Measurements from ENCODE around the gene SLC9B2. TPM values are rescaled to one million over a fixed set of nuclear protein-coding genes. Genes with fewer than 3 reads are reported as not detected.

SLC9B2 gene
- total and polyA plus RNA-seq, 4 experiments from 2014 or later = 15.9 to 19.7 (median 16.7) TPM

DNA sequence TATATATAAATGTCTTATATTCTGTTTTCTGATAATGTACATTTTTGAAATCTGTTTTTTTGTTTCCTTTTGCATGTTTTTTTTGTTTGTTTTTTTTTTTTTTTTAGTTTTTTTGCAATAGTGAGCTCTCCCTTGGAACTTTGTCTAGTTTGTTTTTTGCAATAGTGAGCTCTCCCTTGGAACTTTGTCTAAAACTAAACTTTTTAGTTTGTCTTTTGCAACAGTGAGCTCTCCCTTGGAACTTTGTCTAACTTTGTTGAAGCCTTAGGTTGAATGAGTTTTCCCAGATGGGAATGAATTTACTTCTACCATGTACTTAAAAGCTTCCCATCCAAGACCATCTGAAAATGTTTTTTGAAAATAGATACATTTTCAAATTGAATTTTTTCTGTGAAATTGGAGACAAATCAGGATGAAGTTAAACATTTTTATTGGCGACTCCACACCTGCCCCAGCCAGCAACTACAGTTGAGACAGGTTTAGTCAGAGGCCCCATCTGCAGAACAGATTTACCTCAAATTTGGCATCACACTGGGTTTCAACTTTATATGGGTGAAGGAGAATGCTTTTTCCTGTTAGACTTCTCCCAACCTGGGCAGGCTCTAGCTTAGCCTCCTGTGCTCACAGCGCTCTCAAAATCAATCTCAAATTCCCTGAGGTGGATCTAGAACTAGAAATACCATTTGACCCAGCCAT is 16.0 kb downstream of the SLC9B2 start:
- intact Hi-C loops (cut with micrococcal nuclease) = no loop called here
- Mint-ChIP-seq H3K36me3 (peaks cover 20 to 33% of the 10 kb centered on the region in 2 donors), H3K9me3 (no peaks in the 10 kb centered on the region), H3K27me3 (no peaks in the 10 kb centered on the region), H3K27ac (no peak overlapping the region), H3K4me3 (no peak overlapping the region), H3K4me1 (peaks cover 0 to 2% (median 0%) of the 10 kb centered on the region in 4 donors)
- Histone ChIP-seq H3K4me1 (ENCODE audit: insufficient read depth, low read length) (no peaks in the 10 kb centered on the region), H3K9me3 (ENCODE audit: control insufficient read depth in 1 of 2, low read length in 2 of 2) (no peaks in the 10 kb centered on the region), H3K36me3 (ENCODE audit: insufficient read depth, low read length) (no peaks in the 10 kb centered on the region), H3K4me3 (ENCODE audit: low read length in 2 of 2) (no peak overlapping the region), H3K27ac (ENCODE audit: low read depth, low read length) (no peak overlapping the region), H3K27me3 (ENCODE audit: insufficient read depth, low read length) (no peaks in the 10 kb centered on the region)
- DNase-seq = no peak
- POLR2A ChIA-PET (ENCODE audit: partially characterized antibody) = no interaction called here
- CTCF ChIA-PET (ENCODE audit: partially characterized antibody) = interaction anchor here (1.0 to 1.2 kb wide), 2 partner anchors 14 to 15 kb away, joined by 3 read pairs; no protein-coding TSS in a partner anchor

DNA sequence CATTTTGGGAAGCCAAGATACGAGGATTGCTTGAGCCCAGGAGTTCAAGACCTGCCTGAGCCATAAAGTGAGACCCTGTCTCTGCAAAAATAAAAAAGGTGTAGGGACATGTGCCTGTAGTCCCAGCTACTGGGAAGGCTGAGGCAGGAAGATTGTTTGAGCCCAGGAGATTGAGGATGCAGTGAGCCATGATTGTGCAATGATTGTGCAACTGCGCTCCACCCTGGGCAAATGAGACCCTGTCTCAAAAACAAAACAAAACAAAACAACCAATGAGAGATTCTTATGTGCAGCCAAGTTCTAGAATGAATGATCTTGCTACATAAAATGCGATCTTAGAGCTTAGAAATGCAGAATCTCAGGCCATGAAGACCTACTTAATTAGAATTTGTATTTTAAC is 22.5 kb downstream of the SLC9B2 start:
- Histone ChIP-seq H3K27me3 (ENCODE audit: insufficient read depth, low read length) (no peaks in the 10 kb centered on the region), H3K27ac (ENCODE audit: low read depth, low read length) (no peak overlapping the region), H3K9me3 (ENCODE audit: control insufficient read depth in 1 of 2, low read length in 2 of 2) (no peaks in the 10 kb centered on the region), H3K36me3 (ENCODE audit: insufficient read depth, low read length) (peaks cover under 1% of the 10 kb centered on the region), H3K4me1 (ENCODE audit: insufficient read depth, low read length) (no peaks in the 10 kb centered on the region), H3K4me3 (ENCODE audit: low read length in 2 of 2) (no peak overlapping the region)
- Mint-ChIP-seq H3K4me1 (peaks cover 0 to 4% (median 0%) of the 10 kb centered on the region in 4 donors), H3K27ac (no peak overlapping the region), H3K36me3 (peaks cover 11 to 14% of the 10 kb centered on the region in 2 donors), H3K9me3 (no peaks in the 10 kb centered on the region), H3K4me3 (no peak overlapping the region), H3K27me3 (no peaks in the 10 kb centered on the region)
- intact Hi-C loops (cut with micrococcal nuclease) = no loop called here
- POLR2A ChIA-PET (ENCODE audit: partially characterized antibody) = no interaction called here
- no peak for DNase-seq
- CTCF ChIA-PET (ENCODE audit: partially characterized antibody) = interaction anchor here (1.3 kb wide), 1 partner anchor 46 kb away, joined by 3 read pairs; the partner anchor contains the start of gene BDH2

DNA sequence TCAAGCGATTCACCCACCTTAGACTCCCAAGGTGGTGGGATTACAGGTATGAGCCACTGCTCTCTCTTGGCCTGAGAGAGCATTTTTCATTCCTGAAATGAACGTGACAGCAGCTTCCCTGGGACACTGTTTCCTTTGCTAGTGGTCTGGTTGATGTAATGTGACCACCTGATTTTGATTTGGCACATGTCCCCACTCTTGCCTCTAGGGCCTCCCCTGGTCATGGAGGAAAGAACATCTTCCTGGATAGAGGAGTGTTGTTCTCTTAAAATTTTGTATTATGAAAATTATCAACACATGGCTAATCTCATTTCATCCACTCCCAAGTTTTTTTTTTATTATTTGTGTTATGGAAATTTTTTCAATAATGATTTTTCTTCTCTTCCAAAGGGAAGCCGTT is 23.8 kb downstream of the SLC9B2 start:
- no peak overlapping the region for H3K27ac ChIP-seq (ENCODE audit: low read depth, low read length)
- no peak overlapping the region for H3K27ac Mint-ChIP-seq
- no peaks in the 10 kb centered on the region for H3K4me1 ChIP-seq (ENCODE audit: insufficient read depth, low read length)
- no peak overlapping the region for H3K4me3 Mint-ChIP-seq
- POLR2A ChIA-PET (ENCODE audit: partially characterized antibody) = no interaction called here
- no peaks in the 10 kb centered on the region for H3K9me3 ChIP-seq (ENCODE audit: control insufficient read depth in 1 of 2, low read length in 2 of 2)
- no peak overlapping the region for H3K4me3 ChIP-seq (ENCODE audit: low read length in 2 of 2)
- intact Hi-C loops (cut with micrococcal nuclease) = no loop called here
- peaks cover 3% of the 10 kb centered on the region for H3K36me3 ChIP-seq (ENCODE audit: insufficient read depth, low read length)
- peaks cover 0 to 4% (median 0%) of the 10 kb centered on the region in 4 donors for H3K4me1 Mint-ChIP-seq
- H3K27me3 ChIP-seq (ENCODE audit: insufficient read depth, low read length) = no peaks in the 10 kb centered on the region
- no peaks in the 10 kb centered on the region for H3K27me3 Mint-ChIP-seq
- no peaks in the 10 kb centered on the region for H3K9me3 Mint-ChIP-seq
- no peak for DNase-seq
- H3K36me3 Mint-ChIP-seq = peaks cover 18 to 23% of the 10 kb centered on the region in 2 donors
- CTCF ChIA-PET (ENCODE audit: partially characterized antibody) = interaction anchor here (1.3 to 1.4 kb wide), 3 partner anchors 24 to 47 kb away, joined by 3 to 8 read pairs (median 5); partner anchors contain the start of genes BDH2 and SLC9B2

GRCh38 chr4:103052145-103052544 is 24.4 kb downstream of the SLC9B2 start:
- intact Hi-C loops (cut with micrococcal nuclease) = no loop called here
- no peak overlapping the region for H3K4me3 Mint-ChIP-seq
- H3K27me3 Mint-ChIP-seq = no peaks in the 10 kb centered on the region
- no peak for DNase-seq
- H3K4me1 ChIP-seq (ENCODE audit: insufficient read depth, low read length) = no peaks in the 10 kb centered on the region
- ChIA-PET CTCF (ENCODE audit: partially characterized antibody) (interaction anchor here (0.9 to 1.4 kb wide), 4 partner anchors 25 to 48 kb away, joined by 3 to 8 read pairs (median 4); partner anchors contain the start of gene SLC9B2), POLR2A (ENCODE audit: partially characterized antibody) (no interaction called here)
- H3K36me3 ChIP-seq (ENCODE audit: insufficient read depth, low read length) = peaks cover 3% of the 10 kb centered on the region
- peaks cover 0 to 4% (median 0%) of the 10 kb centered on the region in 4 donors for H3K4me1 Mint-ChIP-seq
- H3K27ac ChIP-seq (ENCODE audit: low read depth, low read length) = no peak overlapping the region
- no peak overlapping the region for H3K4me3 ChIP-seq (ENCODE audit: low read length in 2 of 2)
- H3K36me3 Mint-ChIP-seq = peaks cover 18 to 25% of the 10 kb centered on the region in 2 donors
- H3K27me3 ChIP-seq (ENCODE audit: insufficient read depth, low read length) = no peaks in the 10 kb centered on the region
- H3K9me3 ChIP-seq (ENCODE audit: control insufficient read depth in 1 of 2, low read length in 2 of 2) = no peaks in the 10 kb centered on the region
- H3K27ac Mint-ChIP-seq = no peak overlapping the region
- no peaks in the 10 kb centered on the region for H3K9me3 Mint-ChIP-seq

DNA sequence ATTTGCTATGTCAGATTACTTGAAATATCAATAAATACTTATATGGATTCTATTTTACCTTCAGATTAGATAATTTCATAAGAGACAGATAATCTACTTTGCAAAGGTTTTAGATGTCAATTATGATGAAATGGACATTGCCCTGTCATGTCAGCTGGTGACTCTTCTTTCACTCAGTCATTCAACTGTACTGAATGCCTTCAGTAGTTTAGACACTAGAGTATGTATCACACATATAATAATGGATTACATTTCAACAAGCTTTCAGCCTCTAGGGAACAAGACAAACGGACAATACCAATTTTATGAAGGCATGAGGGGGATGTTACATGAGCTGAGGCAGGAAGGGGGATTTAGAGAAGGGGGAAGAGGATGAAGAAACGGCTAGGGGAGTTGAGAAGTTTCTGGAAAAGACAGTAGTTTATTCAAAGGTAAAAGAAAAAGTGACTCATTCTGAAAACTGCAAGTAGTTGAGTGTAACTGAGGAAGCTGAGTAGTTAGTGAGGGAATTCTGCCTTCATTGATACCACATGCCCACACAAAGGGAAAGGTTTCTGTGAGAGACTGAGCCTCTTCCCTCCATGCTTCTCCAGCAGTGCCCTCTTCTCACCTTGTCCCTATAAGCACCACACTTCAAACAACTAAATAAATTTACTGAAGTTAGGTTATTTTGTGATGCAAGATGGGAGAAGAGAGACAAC is 25.7 kb downstream of the SLC9B2 start:
- POLR2A ChIA-PET (ENCODE audit: partially characterized antibody) = no interaction called here
- CTCF ChIA-PET (ENCODE audit: partially characterized antibody) = interaction anchor here (1.2 to 1.3 kb wide), 4 partner anchors 27 to 50 kb away, joined by 3 to 4 read pairs (median 4); no protein-coding TSS in a partner anchor
- no peak overlapping the region for H3K4me3 Mint-ChIP-seq
- Histone ChIP-seq H3K4me3 (ENCODE audit: low read length in 2 of 2) (no peak overlapping the region), H3K4me1 (ENCODE audit: insufficient read depth, low read length) (no peaks in the 10 kb centered on the region), H3K9me3 (ENCODE audit: control insufficient read depth in 1 of 2, low read length in 2 of 2) (no peaks in the 10 kb centered on the region), H3K27ac (ENCODE audit: low read depth, low read length) (no peak overlapping the region), H3K27me3 (ENCODE audit: insufficient read depth, low read length) (no peaks in the 10 kb centered on the region), H3K36me3 (ENCODE audit: insufficient read depth, low read length) (peaks cover 3% of the 10 kb centered on the region)
- peaks cover 0 to 7% (median 0%) of the 10 kb centered on the region in 4 donors for H3K4me1 Mint-ChIP-seq
- no peaks in the 10 kb centered on the region for H3K27me3 Mint-ChIP-seq
- peaks cover 25 to 32% of the 10 kb centered on the region in 2 donors for H3K36me3 Mint-ChIP-seq
- no peak for DNase-seq
- peak overlapping the region in 2 of 7 donors; percentile 5 to 20 for H3K27ac Mint-ChIP-seq
- intact Hi-C loops (cut with micrococcal nuclease) = no loop called here
- H3K9me3 Mint-ChIP-seq = no peaks in the 10 kb centered on the region

- Mint-ChIP-seq H3K4me3 (no peak overlapping the region), H3K4me1 (peaks cover 0 to 7% (median 0%) of the 10 kb centered on the region in 4 donors), H3K27me3 (no peaks in the 10 kb centered on the region), H3K36me3 (peaks cover 42 to 48% of the 10 kb centered on the region in 2 donors), H3K9me3 (no peaks in the 10 kb centered on the region), H3K27ac (peak overlapping the region in 1 of 7 donors; percentile 27)
- ChIA-PET CTCF (ENCODE audit: partially characterized antibody) (interaction anchor here (1.2 to 7.0 kb wide), 6 partner anchors 14 to 54 kb away, joined by 3 to 62 read pairs (median 5); partner anchors contain the start of genes BDH2 and SLC9B2), POLR2A (ENCODE audit: partially characterized antibody) (interaction anchor here (0.6 to 1.1 kb wide), 2 partner anchors 27 to 38 kb away, joined by 3 to 6 read pairs; partner anchors contain the start of gene SLC9B1)
- H3K27me3 ChIP-seq (ENCODE audit: insufficient read depth, low read length) = no peaks in the 10 kb centered on the region
- DNase-seq = peak; percentile 44 to 59 (median 48)
- intact Hi-C loops (cut with micrococcal nuclease) = loop anchor here (1.0 kb wide), 2 partner anchors 45 to 53 kb away; partner anchors contain the start of gene BDH2
- no peak overlapping the region for H3K27ac ChIP-seq (ENCODE audit: low read depth, low read length)
- no peaks in the 10 kb centered on the region for H3K4me1 ChIP-seq (ENCODE audit: insufficient read depth, low read length)
- H3K36me3 ChIP-seq (ENCODE audit: insufficient read depth, low read length) = peaks cover 3% of the 10 kb centered on the region
- H3K9me3 ChIP-seq (ENCODE audit: control insufficient read depth in 1 of 2, low read length in 2 of 2) = no peaks in the 10 kb centered on the region
- no peak overlapping the region for H3K4me3 ChIP-seq (ENCODE audit: low read length in 2 of 2)
Observed at GRCh38 chr4:103046416-103047290, 29.9 kb downstream of the SLC9B2 start.
